HG03108 (cell line): ENCODE measurements around the gene U2SURP.
"Not testable (repeated sequence)": the region's sequence is repeated elsewhere in the genome, so short reads cannot be mapped to it uniquely, and the experiment has no call there.

Source experiments
- ATAC-seq: cut with Tn5 transposase; IDR thresholded peaks from one replicate; pipeline ENCODE4 v1.9.1; 2021; ENCODE audit warnings: moderate library complexity; ENCODE audit not compliant: unreplicated experiment

The U2SURP gene

GRCh38 chr3:143011705-143012104 is 10.3 kb downstream of the U2SURP start:
- no peak for ATAC-seq

GRCh38 chr3:143014921-143015320 is 13.6 kb downstream of the U2SURP start:
- ATAC-seq: no peak

- no peak for ATAC-seq
Measured at GRCh38 chr3:143016321-143016972, 15.1 kb downstream of the U2SURP start.

GRCh38 chr3:143024351-143024960 is 23.1 kb downstream of the U2SURP start:
- no peak for ATAC-seq

- ATAC-seq: no peak
Measured at GRCh38 chr3:143031327-143031726, 30.0 kb downstream of the U2SURP start.

- not testable (repeated sequence) for ATAC-seq
Measured at GRCh38 chr3:143031796-143032387, 30.5 kb downstream of the U2SURP start.

GRCh38 chr3:143035466-143036211 is 34.3 kb downstream of the U2SURP start:
- ATAC-seq: no peak

- ATAC-seq: no peak
Measured at GRCh38 chr3:143036557-143036956, 35.2 kb downstream of the U2SURP start.

GRCh38 chr3:143037867-143038266 is 36.5 kb downstream of the U2SURP start:
- no peak for ATAC-seq

- no peak for ATAC-seq
Measured at GRCh38 chr3:143040261-143040879, 39.0 kb downstream of the U2SURP start.

GRCh38 chr3:143041903-143042302 is 40.5 kb downstream of the U2SURP start:
- ATAC-seq: no peak

- no peak for ATAC-seq
Measured at GRCh38 chr3:143045639-143046038, 44.3 kb downstream of the U2SURP start.

GRCh38 chr3:143046075-143046474 is 44.7 kb downstream of the U2SURP start:
- not testable (repeated sequence) for ATAC-seq

- no peak for ATAC-seq
Measured at GRCh38 chr3:143054011-143054410, 52.6 kb downstream of the U2SURP start.

- ATAC-seq: no peak
Measured at GRCh38 chr3:143056372-143056771, 55.0 kb downstream of the U2SURP start.

- peak; percentile 94 for ATAC-seq
Measured at GRCh38 chr3:143060906-143061305, 59.5 kb downstream of the U2SURP start.

GRCh38 chr3:143063018-143063417 is 61.6 kb downstream of the U2SURP start:
- no peak for ATAC-seq

- no peak for ATAC-seq
Measured at GRCh38 chr3:143064777-143065176, 63.4 kb downstream of the U2SURP start.

GRCh38 chr3:143065364-143065763 is 64.0 kb downstream of the U2SURP start:
- ATAC-seq: no peak

- ATAC-seq: no peak
Measured at GRCh38 chr3:143066033-143066432, 64.7 kb downstream of the U2SURP start.

- no peak for ATAC-seq
Measured at GRCh38 chr3:143067201-143067600, 65.8 kb downstream of the U2SURP start.
